GM18498 (cell line): ENCODE measurements around the gene SLC7A10.
"Not testable (repeated sequence)": the region's sequence is repeated elsewhere in the genome, so short reads cannot be mapped to it uniquely, and the experiment has no call there.

Source experiments
- ATAC-seq: cut with Tn5 transposase; IDR thresholded peaks from one replicate; pipeline ENCODE4 v1.9.1; 2021; ENCODE audit warnings: mild to moderate bottlenecking, moderate library complexity; ENCODE audit not compliant: unreplicated experiment

SLC7A10 gene

DNA sequence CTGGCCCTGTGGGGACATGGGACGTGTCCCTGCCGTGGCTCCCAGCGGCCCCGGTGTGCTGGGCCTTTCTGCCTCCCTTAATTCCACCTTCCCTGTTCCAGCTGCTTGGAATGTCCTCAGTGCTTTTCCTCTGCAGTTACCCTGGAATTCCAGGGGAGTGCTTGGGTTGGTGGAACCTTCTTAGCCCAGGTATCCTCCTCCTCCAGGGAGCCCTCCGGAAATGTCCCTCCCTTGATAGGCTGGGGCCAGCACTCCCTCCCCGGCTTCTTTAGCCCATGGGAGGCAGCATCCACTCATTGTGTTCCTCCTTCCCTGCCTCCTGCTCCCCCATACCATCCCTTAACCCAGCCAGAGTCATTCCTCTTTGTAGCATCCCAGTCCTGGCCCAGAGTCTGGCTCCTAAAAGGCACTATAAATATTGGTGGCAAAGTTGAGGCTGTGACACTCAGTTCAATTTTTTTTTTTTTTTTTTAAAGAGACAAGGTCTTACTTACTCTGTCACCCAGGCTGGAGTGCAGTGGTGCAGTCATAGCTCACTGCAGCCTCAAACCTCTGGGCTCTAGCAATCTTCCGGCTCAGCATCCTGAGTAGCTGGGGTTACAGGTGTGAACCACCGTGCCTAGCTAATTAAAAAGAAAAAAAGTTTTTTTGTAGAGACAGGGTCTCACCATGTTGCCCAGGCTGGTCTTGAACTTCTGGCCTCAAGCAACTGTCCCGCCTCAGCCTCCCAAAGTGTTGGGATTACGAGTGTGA lies 13.7 kb upstream of the SLC7A10 start:
- ATAC-seq = no peak

DNA sequence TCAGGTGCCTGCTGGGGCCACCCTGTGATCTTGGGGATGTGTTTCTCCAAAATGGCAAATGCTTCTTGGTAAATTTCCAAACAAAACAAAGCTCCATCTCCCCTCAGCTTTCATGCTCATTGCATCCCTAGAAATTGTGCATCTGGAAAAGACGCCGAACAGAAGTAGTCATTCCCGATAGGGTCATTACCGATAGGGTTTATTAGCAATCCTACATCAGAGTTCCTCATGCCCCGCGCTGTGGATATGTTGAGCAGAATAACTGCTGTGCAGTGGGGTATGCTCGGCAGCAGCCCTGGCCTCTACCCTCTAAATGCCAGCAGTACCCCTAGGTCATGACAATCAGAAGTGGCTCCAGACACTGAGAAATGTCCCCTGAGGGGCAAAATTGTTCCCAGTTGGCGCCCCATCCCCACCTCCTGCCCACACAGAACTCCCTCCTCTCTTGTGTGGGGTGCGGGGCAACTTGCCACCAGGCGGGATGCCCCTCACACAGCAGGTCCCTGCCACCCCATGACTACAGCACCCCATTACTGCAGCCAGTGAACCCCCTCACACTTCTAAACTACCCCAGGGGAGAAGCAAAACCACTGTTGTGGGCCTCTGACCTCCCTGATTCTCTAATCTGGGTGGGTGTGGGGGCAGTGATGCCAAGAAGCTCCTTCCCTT lies 13.0 kb upstream of the SLC7A10 start:
- no peak for ATAC-seq

DNA sequence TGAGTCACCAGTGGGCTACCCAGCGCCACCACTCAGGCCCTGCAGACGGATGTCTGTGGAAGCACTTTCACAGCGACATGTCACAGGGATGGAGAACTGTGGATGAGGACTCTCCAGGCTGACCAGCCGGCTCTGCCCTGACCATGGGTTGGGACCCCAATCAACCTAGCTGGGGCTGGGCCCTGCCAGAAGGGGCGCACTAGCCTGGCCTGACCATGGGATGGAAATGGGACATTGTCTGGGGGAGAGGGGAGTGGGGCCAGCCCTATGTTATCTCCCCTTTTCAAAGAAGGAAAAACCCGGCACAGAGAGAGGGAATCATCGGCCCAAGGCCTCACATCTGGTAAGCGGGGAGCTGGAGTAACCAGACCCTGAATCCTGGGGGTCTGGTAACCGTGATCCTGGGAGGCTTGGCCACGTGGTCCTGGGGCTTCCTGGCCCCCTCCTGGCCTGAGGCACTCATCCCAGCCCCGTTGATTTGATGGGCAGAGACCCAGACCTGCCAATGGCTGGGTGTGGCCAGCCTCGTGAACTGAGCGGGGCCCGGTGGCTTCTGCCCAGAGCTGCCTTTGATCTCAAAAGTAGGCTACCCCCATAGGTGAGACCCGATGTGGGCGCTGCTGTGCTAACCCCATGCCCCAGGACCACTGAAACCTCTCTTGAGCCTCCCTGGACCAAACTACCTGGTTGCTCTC lies 11.2 kb upstream of the SLC7A10 start:
- ATAC-seq = no peak

DNA sequence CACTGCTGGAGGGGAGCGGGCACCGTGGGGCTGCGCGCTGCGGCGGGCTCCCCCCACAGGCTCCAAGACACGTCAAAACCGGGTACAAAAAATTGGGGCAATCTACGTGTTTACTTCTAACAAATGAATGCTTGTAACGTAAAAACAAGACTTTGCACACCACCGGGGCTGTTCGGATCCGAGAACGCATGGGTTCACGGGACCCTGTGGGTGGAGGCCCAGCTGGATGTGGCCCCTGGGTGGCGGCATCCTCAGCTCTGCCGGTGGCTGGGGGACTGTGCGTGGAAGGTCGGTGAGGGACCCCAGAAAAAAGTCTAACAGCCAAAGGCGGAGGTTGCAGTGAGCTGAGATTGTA lies 10.3 kb upstream of the SLC7A10 start:
- ATAC-seq = no peak

DNA sequence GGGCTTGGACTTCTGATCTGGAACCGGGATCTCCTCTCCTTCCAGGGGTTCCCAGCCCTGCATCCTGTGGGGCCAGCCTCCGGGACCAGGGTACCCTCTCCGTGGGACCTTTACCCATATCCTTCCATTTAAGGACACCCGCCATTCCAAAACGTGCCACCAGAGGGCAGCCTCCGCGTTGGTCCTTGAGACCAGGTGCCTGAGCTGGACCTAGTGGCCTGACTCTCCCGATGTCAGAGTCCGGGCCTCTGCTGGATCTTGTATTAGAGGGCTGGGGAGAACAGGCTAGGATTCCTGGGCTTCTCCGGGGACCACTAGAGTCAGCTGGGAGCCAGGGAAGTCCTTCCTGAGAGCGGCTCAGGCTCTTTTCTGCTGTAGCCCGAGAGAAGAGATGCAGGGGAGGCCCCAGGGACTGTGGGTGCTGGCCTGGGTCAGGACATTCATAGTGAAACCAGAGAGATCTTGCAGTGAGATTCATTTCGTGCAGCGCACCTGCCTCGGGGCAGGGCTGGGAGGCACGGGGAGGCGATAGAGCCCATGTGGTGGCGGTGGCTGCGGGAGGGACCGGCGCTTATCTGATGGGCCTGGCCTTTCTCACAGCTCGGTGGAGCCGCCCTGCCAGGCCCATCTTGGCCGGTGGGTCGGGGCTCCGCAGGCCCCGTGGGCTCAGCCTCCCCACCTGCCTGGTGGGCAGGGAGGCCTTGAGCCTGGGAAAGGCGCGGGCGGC lies 9.8 kb upstream of the SLC7A10 start:
- peak; percentile 89 for ATAC-seq

DNA sequence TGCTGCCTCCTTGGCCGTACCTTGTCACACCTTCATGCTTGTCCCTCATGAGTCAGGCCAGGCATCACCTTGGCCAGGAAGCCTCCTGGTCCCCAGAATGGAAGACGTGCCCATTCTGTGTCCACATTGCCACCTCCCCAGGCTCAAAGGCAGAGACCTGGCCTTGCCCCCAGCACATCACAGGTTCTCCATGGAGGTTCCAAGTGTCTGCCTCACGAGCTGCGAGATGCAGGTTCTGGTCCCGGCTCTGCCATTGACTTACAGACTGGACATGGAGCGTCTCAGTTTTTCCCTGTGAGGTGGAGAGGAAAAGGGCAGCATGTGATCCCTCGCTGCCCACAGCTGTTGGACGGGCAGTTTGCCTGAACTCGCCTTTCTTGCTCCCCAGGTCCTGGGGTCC lies 9.1 kb upstream of the SLC7A10 start:
- ATAC-seq = no peak

DNA sequence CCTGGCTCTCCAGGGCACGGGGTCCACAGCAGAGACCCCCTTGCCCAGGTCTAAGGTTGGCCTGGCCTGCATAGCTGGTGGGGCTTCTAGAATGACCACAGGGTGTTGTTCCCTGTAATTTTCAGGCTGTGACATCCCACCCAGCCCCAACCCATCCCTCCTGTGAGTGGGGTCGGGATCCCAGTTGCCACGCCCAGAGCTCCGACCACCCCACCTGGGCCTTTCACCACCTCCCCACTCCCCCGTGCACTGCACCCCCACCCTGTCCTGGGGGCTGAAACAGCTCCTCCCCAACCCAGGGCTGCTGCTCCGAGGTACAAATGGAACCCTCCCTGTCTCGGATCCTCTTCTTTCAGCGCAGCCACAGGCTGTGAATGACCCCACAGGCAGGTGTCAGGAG lies 8.4 kb upstream of the SLC7A10 start:
- ATAC-seq = no peak

DNA sequence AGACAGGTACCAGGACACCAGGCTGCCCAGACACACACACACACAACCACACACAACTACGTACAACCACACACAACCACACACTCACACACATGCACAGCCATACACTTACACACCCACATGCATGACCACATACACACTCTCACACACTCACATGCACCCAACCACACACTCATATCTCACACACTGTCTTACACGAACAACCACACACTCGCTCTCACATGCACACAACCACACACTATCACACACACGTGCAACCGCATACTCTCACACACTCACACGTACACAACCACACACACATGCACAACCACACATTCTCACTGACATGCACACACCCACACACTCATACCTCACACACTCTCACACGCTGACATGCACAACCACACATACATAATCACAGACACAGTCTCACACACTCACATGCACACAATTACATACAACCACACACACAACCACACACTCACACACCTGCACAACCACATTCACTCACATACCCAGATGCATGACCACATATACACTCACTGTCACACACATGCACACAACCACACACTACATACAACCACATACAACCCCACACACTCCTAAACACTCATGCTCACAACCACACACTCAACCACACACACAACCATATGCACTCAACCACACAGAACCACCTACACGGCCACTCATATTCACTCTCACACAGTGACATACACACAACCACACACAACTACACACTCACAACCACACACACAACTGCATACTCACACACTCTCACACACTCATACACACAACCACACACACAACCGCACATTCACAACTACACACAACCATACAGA lies 7.6 kb upstream of the SLC7A10 start:
- ATAC-seq = no peak

DNA sequence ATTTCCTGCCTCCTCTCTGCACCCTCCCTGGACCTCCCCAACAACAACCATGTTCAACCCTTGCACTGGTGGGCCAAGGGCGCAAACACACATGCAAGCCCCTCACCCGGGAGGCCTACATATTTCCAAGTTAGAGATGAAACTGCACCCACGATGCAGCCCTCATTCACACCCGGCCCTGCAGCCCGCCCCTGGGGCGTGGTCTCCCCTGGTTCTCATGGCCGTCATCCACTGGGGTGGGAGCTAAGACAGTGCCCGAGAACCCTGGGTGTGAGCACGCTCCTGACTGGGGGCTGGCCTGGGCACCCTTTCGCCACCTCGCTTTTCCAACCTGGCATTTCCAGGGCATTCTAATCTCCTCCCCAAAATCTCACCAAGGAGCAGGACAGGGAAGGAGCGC lies 7.0 kb upstream of the SLC7A10 start:
- ATAC-seq = no peak

DNA sequence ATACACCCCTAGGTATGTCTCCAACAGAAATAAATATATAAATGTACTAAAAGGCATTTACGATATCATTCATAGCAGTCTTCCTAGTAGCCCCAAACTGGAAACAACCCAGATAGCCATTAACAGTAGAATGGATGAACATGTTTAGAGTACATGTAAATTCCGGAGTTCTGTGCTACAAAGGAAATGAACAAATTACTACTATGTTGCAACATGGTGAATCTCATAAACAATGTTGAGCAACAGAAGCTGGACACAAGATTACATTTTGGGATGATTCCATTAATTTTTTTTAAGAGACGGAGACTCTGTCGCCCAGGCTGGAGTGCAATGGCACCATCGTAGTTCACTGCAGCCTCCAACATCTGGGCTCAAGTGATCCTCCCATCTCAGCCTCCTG lies 5.9 kb upstream of the SLC7A10 start:
- ATAC-seq = no peak

DNA sequence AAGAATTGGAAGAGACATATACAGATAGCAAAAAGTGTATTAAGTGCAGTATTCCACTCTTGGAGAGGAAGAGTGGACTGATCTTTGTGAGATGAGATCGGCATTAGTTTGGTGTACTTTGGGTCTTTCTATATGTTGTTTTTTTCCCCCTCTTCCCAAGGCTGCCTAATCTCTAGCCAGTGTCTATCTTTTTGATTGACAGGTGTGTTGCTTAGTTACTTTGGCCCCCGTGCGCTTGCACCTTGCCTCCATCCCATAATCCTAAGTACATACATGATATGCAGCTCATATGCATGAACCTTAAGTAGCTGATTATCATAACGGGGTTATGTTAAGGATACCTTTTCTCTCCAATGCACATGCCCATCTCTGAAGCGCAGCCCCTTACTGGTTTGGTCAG lies 4.3 kb upstream of the SLC7A10 start:
- ATAC-seq = no peak

DNA sequence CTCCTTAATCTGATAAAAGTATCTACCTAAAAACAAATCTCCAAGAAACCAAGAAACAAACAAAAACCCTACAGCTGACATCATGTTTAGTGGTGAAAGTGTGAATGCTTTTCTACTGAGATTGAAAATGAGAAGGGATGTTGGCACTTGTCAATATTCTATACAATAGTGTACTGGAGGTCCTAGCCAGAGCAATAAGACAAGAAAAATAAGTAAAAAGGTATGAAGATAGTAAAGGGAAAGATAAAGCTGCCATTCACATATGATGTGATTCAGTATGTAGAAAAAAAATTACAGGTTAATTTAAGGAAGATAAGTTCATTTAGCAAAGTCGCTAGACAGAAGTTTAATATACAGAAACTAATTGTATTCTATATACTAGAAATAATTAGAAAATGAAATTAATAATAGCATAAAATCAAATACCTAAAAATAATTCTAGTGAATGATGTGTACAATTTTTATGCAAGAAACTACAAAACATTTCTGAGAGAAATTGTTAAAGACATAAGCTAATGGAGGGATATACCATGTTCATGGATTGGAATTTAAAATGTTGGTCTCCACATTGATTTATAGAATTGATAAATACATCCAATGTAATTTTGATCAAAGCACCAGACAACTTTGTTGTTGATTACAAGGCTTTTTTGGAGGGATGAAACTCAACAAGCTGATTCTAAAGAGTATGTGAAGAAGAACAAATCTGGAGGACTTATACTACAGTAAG lies 2.4 kb upstream of the SLC7A10 start:
- ATAC-seq = no peak

DNA sequence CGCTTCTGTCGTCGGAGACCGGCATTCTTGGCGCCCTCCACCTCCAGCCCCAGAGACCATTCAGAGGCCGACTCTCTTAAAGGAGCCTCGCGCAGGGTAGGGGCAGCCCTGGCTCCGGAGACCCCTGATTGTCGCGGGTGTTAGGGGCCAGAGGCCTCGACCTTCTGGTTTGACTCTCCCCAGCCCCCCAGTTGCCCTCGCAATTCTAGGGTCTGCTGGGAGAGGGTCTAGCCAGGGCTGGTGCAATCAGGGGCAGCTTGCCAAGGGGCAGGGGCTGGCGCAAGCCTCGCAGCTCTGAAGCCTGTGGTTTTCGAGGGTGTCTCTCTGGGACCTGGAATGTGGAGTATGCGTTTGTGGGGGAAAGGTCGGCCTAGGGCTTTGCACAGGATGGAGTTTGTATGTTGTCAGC lies 1.6 kb upstream of the SLC7A10 start:
- no peak for ATAC-seq

DNA sequence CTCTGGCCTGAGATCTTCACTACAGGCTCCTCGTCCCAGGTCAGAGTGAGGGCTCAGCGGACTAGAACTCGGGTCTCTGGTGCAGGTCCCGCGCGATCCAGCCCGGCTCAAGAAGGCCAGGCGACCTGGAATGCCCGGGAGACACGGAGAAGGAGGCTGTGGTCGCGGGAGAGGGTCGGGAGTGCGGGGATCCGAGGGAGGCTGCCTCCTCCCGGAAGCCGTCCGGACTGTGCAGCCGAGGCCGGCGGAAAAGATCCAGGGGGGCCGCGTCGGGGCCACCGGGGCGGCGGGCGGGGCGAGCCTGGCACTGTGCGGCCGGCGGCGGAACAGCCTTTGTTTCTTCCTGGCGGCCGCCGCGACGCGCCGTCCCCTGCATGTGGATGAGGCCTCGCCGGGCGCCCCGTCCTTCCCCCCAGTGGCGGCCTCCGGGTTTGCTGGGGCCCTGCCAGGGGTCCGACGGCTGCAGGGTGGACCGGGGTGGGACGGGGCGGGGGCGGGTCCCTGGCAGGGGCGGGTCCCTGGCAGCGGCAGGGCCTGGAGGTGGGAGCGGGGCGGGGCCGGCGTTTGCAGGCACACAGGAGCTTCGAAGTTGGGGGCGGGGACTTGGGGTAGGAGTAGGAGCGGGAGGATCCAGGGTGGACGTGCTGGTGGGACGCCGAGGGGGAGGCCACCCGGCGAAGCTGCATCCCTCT lies 1.0 kb upstream of the SLC7A10 start:
- ATAC-seq = no peak

DNA sequence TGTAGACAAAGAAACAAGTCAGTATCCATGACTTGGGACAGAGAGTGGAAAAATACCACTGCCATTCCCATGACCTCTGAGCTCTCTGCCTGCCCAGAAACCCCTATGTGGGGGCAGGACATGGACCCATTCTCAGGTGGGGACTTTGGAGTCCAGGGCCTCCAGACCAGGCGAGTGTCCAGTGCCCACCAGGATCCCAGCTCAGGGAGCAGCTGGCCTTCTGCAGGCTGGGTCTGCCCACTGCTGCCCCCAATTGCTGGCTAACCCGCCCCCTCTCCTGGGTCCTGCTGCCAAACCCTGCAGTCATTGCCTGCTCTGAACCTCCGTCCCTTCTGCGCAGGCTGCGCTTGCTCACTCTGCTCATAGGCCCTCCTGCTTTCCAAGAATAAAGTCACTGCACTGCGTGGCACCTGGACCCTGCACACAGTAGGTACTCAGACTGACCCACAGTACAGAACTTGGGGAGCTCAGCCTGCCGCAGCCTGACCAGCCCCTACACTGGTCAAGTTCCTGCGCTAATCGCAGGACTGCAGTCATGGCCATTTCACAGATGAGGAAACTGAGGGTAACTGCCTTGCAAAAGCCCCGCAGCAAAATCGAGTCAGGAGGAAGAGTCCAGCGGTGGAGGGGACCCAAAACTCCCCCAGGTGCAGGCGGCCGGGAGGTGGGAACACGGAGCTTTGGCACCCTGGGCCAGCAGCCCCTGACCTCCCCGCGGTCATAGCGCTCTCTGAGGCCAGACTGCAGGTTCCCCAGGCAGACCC lies 774 bp downstream of the SLC7A10 start:
- ATAC-seq = no peak

DNA sequence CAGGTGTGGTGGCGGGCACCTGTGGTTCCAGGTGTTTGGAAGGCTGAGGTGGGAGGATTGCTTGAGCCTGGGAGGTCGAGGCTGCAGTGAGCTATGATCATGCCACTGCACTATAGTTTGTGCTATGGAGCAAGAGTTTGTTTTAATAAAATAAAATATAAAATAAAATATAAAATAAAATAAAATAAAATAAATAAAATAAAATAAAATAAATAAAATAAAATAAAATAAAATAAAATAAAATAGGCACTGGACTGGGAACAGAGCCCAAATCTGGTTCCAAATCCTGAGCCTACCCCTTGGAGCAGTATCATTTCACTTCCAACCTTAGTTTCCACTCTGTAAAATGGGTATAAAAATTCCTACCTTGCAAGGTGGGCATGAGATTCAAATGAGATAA lies 3.4 kb downstream of the SLC7A10 start:
- not testable (repeated sequence) for ATAC-seq

DNA sequence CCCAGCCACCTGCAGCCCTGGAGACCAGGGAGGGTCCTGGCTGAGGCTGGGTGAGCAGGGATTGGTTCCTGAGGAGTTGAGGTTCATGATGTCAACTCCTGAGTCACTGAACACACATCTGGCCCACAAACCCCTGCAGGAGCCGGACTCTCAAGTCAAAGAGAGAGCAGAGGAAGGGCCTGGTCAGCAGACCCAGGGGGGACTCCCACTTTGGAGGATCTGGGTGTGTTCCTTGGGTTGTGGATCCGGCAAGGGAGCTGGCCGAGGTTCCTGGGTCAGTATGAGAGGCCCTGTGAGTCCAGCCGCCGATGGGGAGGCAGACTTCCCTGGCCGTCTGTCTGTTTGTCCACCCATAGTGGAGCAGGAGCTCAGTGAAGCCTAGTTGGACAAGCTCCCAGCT lies 4.0 kb downstream of the SLC7A10 start:
- ATAC-seq = no peak

DNA sequence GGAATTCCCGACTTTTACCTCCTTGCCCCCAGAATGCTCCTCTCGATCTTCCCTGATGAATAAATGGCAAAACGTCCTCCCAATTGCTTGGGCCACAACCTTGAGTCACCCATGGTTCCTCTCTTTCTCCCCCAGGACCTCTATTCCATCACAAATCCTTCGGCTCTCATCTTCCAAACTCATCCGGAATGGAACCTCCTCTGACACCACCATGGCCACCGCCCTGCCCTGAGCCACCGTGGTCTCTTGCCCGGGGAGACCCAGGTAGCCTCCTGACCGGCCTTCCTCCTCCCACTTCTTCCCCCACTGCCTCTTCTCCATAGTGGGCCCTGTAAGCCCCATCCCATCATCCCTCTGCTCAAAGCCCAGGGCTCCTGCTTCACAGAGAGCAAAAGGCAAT lies 4.9 kb downstream of the SLC7A10 start:
- ATAC-seq = no peak

DNA sequence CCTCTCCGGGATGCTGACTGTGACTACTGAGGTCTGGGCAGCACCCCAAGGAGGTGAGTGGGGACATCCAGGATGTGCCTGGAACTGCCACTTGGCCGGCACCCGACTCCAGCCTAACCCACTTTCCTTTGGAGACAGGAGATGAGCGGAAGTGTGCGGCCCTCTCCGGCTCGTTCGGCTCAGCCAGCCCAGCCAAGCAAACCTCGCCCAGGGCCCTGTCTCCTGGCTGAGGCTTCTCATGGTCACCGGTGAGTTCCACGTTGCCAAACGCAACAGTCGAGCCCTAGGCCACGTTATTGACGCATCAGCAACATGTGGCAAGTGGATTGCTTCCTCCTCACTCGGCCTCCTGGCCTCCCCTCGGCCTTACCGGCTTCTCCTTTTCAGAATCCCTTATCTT lies 5.5 kb downstream of the SLC7A10 start:
- no peak for ATAC-seq
